Stimulated activated CD4-positive, alpha-beta T cell treated with anti-CD3 and anti-CD28 coated beads, Interleukin-15, amount 100 ng/mL, for 1 hour (primary cell): ENCODE results near the gene TPMT.

Experiments used
- DNase-seq, 2 donors: peaks; one replicate each; pipeline ENCODE4 v3.0.0-alpha.2; 2020; ENCODE audit warnings: low read depth in 1 of 2, low spot score in 1 of 2

Gene TPMT

GRCh38 chr6:18117136-18117535, 37.7 kb downstream of the TPMT start:
- no peak for DNase-seq

DNA sequence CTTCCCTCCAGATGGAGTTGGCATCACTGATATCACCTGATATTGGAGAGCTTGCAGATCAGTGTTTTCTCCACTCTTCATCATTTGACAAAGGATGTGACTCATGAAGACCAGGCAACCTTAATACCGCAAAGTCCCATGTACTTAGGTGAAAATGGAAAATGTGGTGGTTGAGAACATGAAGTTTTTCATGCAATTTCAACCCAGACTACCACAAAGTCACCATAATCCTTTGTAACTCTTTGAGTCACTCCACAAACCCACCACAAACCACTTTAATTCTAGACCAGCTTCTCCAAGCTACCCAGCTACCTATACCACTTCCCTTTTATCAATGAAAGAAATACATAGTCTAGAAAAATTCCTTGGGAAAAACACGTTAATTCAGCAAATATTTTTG, 39.5 kb downstream of the TPMT start:
- DNase-seq, result no peak

DNA sequence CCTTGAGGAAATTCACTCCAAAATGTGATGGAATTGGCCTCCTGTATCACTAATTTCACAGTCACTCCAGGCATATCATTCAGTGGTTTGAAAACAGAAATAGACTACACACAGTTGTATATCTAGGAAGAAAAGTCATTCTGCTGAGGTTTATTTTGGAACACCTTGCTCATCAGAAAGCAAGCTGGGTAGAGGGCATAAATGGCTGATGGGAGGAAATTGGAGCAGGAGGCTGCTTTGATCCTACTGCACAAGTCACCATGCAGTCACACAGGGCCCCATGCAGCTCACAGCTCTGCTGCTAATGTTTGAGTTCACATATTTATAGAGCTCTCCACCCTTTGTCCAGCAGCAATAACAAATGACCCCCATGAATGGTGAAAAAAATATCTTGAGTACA, 44.7 kb downstream of the TPMT start:
- DNase-seq, result no peak

DNA sequence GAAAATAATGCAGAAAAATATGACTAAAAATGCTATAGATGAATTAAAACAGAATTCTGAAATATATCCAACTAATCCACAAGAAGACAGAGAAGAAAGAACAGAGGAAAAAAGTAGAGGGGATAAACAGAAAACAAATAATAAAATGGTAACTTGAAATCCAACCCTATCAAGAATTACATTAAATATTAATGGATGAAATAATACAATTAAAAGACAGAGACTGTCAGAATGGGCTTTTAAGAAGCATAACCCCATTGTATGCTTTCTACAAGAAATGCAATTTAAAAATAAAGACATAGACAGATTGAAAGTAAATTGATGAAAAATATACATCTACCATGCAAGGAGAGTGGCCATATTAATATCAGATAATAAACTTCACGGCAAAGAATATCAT, 47.8 kb downstream of the TPMT start:
- DNase-seq, result no peak

DNA sequence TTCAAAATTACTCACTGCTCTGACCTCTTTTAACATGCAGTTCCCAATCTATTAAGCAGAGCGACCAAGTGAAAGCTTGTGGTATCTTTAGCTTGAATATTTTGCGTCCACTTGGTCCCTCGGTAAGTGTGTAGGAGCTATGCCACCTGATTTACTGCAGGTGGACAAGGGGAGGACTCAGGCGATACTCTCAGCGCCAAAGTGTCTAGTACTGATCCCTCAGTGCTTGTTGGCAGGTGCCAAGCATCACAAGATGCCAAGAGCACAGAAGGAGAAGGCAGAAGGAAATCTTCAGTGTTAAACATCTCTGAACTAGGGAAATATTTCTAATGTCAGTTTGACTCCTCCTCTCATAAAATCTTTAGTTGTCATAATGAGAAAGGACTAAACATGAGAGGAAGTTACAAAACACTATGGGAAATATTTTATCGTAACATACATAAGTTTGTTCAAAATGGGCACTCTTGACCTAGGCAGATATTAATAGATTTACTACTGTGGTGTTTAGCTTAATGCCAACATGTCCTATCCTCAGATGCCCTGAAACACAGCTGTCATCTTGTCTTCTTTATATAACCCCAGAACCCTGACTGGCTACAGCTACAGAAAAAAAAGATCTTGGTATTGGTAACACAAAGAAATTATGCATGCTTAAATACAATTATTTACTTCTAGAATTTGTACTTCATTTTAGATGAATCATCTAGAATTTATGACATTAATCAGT, 51.9 kb downstream of the TPMT start:
- no peak for DNase-seq

DNA sequence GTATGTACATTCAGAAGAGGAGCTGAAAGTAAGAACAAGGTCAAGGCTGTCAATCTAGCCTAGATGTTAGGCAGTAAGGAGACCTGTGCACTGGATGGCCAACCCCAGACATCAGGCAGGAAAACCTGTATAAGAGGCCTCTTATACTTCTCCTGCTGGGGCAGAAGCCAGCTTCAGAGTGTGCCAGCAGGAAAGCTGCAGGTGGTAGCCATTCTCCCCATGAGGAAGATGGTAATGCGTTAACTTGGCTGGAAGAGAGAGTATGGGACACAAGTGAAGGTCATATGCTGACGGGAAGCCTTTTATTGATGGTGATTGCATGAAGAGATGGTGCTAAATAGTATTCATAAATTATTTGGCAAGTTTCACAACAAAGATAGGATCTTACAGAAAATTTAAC, 53.0 kb downstream of the TPMT start:
- no peak for DNase-seq

GRCh38 chr6:18101271-18101670, 53.6 kb downstream of the TPMT start:
- no peak for DNase-seq

DNA sequence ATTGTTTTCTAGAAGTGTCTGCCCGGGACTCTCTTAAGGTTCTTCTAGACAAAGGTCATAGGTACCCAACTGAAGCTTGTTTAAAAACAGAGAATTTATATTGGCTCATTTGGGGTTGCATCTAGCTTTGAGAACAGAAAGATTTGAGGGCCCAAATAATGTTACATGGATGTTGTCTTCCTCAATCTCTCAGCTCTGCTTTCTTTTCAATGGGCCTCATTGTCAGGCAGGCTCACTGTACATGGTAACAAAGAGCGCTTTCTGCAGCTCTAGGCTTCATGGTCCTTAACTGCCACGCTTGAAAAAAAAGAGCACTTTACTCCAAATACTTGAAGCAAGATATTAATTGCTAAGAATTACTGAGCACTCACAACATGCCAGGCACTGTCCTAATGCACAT, 54.6 kb downstream of the TPMT start:
- DNase-seq, result no peak

GRCh38 chr6:18099511-18099910, 55.4 kb downstream of the TPMT start:
- DNase-seq, result no peak

DNA sequence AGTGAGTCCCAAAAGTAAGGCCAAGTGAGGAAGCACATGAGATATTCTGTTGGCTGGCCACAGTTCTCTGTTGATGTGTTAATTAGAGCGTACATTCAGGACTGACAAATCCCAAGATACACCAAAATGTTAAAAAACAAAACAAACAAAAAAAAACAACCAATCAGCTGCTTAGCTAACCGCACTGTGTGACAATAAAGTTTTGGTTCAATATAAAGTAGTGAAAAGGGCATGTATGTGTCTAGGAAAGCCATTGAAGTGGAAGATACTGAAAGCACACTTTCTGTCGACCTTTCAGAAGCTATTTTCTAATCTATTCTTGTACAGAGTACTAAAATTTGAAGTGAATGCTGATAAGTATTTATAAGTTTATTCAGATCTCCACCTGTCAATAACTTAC, 58.5 kb downstream of the TPMT start:
- no peak for DNase-seq

- no peak for DNase-seq
These were observed 63.5 kb downstream of the TPMT start for GRCh38 chr6:18091382-18091781.

DNA sequence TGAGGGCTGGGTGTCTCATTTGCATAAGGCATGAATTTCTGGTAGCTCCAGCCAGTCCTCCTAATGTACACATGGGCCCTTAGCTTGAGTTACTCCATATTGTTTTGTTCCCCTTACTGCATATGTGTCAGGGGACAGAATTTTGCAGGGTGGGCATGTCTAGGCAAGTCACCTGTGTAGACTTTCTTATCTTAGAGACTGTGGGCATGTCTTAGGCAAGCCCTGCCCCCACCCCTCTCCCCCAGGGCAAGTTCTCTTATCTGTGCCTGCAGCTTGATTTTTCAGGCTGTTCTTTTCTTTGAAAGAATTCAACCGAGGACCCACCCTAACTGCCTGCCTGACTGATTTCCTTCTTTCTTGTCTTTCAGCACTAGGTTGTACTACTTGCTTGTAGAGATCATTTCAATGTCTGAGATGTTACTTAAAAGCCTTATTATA, 64.5 kb downstream of the TPMT start:
- no peak for DNase-seq

GRCh38 chr6:18088419-18089296, 66.2 kb downstream of the TPMT start:
- DNase-seq, result no peak

DNA sequence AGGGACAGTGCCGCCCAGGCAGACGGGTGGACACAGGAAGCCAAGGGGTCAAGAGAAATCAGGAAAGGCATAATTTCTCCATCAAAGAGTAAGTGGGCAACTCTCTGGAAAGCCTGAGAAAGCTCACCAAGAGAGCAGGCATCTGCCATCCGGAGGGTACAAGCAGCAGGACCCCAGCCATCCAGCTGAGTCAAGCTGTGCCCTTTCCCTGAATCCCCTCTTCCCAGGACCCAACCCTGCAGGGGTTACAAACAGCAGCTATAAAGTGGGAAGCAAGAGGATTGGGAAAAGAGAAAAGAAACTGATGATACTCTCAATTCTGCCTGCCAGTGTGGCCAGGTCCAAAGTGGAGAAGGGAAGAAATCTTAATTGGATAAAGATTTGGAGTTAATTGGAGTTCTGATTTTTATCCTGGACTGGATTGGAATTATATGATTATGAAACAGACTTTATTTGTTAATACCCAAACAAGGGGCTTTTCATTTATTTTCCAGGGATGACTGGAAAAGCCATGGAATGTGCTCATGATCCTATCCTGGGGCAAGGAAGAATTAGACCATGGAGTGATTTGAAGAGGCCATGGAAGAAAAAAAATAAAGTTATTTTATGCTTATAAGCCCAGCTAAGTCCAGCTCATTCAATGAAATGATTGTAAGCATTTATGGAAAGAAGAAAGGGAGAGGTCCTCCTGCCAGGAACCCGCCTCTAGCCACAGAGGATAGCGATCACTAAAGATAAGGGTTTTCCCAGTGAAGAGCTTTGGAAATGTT, 67.3 kb downstream of the TPMT start:
- DNase-seq, result no peak

- no peak for DNase-seq
These were observed 73.7 kb downstream of the TPMT start for GRCh38 chr6:18081025-18081668.

- DNase-seq, result no peak
These were observed 74.3 kb downstream of the TPMT start for GRCh38 chr6:18080544-18080943.

GRCh38 chr6:18078866-18079265, 76.0 kb downstream of the TPMT start:
- DNase-seq, result no peak
